ENCODE measurements around the gene IFRD2. TPM values are rescaled to one million over a fixed set of nuclear protein-coding genes. Genes with fewer than 3 reads are reported as not detected.

The IFRD2 gene
- total and polyA plus RNA-seq, 2 of the 13 experiments (the other 11 are each of a cell fraction or from before 2014, with no cell fraction given) = 32.8 to 96.1 TPM

- TF ChIP-seq ZKSCAN8 (CRISPR knock-in tag; IDR thresholded peaks at IDR 0.05; ENCODE audit: borderline replicate concordance) = 0 out of 2 replicates have a peak, but pooled peaks have one; percentile 46
- TF ChIP-seq ZNF124 (CRISPR knock-in tag; IDR thresholded peaks at IDR 0.05) = peak; percentile 69; the same call in 1 of the 2 replicates
- TF ChIP-seq ZBTB20 (CRISPR knock-in tag; IDR thresholded peaks at IDR 0.05; ENCODE audit: borderline replicate concordance, low read depth) = no peak
- TF ChIP-seq CHCHD3 (CRISPR knock-in tag; IDR thresholded peaks at IDR 0.05) = peak; percentile 18; the same call in 1 of the 2 replicates
- no peak for TF ChIP-seq RARG (CRISPR knock-in tag; IDR thresholded peaks at IDR 0.05; ENCODE audit: low read depth)
- 0 out of 2 replicates have a peak, but pooled peaks have one; percentile 53 for TF ChIP-seq KDM5A (IDR thresholded peaks at IDR 0.05; ENCODE audit: borderline replicate concordance, low read length)
- TF ChIP-seq DMTF1 (CRISPR knock-in tag; IDR thresholded peaks at IDR 0.05) = no peak
- TF ChIP-seq ZNF224 (CRISPR knock-in tag; IDR thresholded peaks at IDR 0.05) = no peak
- TF ChIP-seq ZFP36 (IDR thresholded peaks at IDR 0.05; ENCODE audit: borderline replicate concordance, low read depth, low read length, partially characterized antibody) = no peak
- no peak for TF ChIP-seq BORCS8-MEF2B (CRISPR knock-in tag; IDR thresholded peaks at IDR 0.05)
- no peak for TF ChIP-seq ZNF737 (CRISPR knock-in tag; IDR thresholded peaks at IDR 0.05; ENCODE audit: borderline replicate concordance)
- no peak for TF ChIP-seq ZNF672 (CRISPR knock-in tag; IDR thresholded peaks at IDR 0.05)
- TF ChIP-seq ZXDC (CRISPR knock-in tag; IDR thresholded peaks at IDR 0.05) = no peak
- 0 out of 2 replicates have a peak, but pooled peaks have one; percentile 45 for TF ChIP-seq ZNF414 (CRISPR knock-in tag; IDR thresholded peaks at IDR 0.05)
- TF ChIP-seq ZNF75D (CRISPR knock-in tag; IDR thresholded peaks at IDR 0.05; ENCODE audit: borderline replicate concordance) = no peak
- TF ChIP-seq ZSCAN22 (CRISPR knock-in tag; IDR thresholded peaks at IDR 0.05) = no peak
- peak; percentile 99 for TF ChIP-seq CTCF (CRISPR knock-in tag; IDR thresholded peaks at IDR 0.05)
- no peak for TF ChIP-seq ZNF431 (CRISPR knock-in tag; IDR thresholded peaks at IDR 0.05; ENCODE audit: borderline replicate concordance, low read depth)
- 0 out of 4 replicates have a peak, but pooled peaks of 1 of the 2 experiments have one; percentile 40 for TF ChIP-seq KLF16 (CRISPR knock-in tag; IDR thresholded peaks at IDR 0.05)
- TF ChIP-seq PHF20 (CRISPR knock-in tag; IDR thresholded peaks at IDR 0.05) = no peak
- TF ChIP-seq SSRP1 (CRISPR knock-in tag; IDR thresholded peaks at IDR 0.05) = peak; percentile 48; the same call in 1 of the 2 replicates
Measured at GRCh38 chr3:50272911-50273688, 19.1 kb downstream of the IFRD2 start (continued).

Data from HepG2 (cell line).